A673 (cell line): ENCODE data around the gene CKB. TPM values are rescaled to one million over a fixed set of nuclear protein-coding genes. Genes with fewer than 3 reads are reported as not detected.

ENCODE experiments used
- BruUV-seq: library from RNA; stranded (reverse); fragments of 400-500 nt; replicated peaks from 2 replicates; lab custom pipeline; 2021; lab: Mats Ljungman, UMichigan
- CTCF ChIA-PET: fragments of 300-600 bp; sonication (Branson Sonifier 250); formaldehyde crosslinking; loops from one replicate; lab custom pipeline; 2022; ENCODE audit warnings: antibody characterized with exemption; lab: Charles Lee
- POLR2A ChIA-PET: fragments of 300-600 bp; sonication (Branson Sonifier 250); formaldehyde crosslinking; loops from one replicate; lab custom pipeline; 2022; ENCODE audit warnings: antibody characterized with exemption; ENCODE audit not compliant: low non-redundant PET; lab: Charles Lee
- DNase-seq: peaks from one replicate; pipeline ENCODE4 v3.0.0-alpha.2; 2015; ENCODE audit warnings: low spot score
- H3K27ac ChIP-seq: fragments of 200-600 bp; sonication (generic); 2 replicates; pipeline ENCODE4 v1.5.1; 2016; ENCODE audit warnings: mixed run types, low read depth, mild to moderate bottlenecking, mixed read lengths, antibody characterized with exemption, low read length; ENCODE audit not compliant: poor library complexity, severe bottlenecking
- H3K27me3 ChIP-seq: fragments of 200-600 bp; sonication (generic); replicated peaks from 2 replicates; pipeline ENCODE4 v1.6.1; 2017; ENCODE audit warnings: mixed run types, low read depth, mild to moderate bottlenecking, mixed read lengths, antibody characterized with exemption, low read length; ENCODE audit not compliant: insufficient read depth, poor library complexity
- H3K36me3 ChIP-seq: fragments of 200-600 bp; sonication (generic); 2 replicates; pipeline ENCODE4 v1.6.1; 2016; ENCODE audit warnings: mixed run types, mild to moderate bottlenecking, mixed read lengths, antibody characterized with exemption, low read length; ENCODE audit not compliant: insufficient read depth, poor library complexity, severe bottlenecking
- H3K4me1 ChIP-seq: fragments of 200-600 bp; sonication (generic); 2 replicates; pipeline ENCODE4 v1.6.1; 2017; ENCODE audit warnings: mixed run types, mild to moderate bottlenecking, mixed read lengths, antibody characterized with exemption, low read length; ENCODE audit not compliant: insufficient read depth, poor library complexity, severe bottlenecking
- H3K4me3 ChIP-seq: fragments of 200-600 bp; sonication (generic); 2 replicates; pipeline ENCODE4 v1.5.1; 2016; ENCODE audit warnings: low read depth, mixed run types, mild to moderate bottlenecking, mixed read lengths, low read length; ENCODE audit not compliant: poor library complexity, severe bottlenecking
- H3K9me3 ChIP-seq: fragments of 200-600 bp; sonication (generic); 2 replicates; pipeline ENCODE4 v1.6.1; 2016; ENCODE audit warnings: mixed run types, low read depth, mild to moderate bottlenecking, mixed read lengths, antibody characterized with exemption, low read length; ENCODE audit not compliant: poor library complexity, severe bottlenecking
- EZH2 ChIP-seq: fragments of 200-600 bp; sonication (generic); IDR thresholded peaks from 2 replicates; pipeline ENCODE4 v1.6.1; 2017; ENCODE audit warnings: borderline replicate concordance, low read depth, mild to moderate bottlenecking, mixed read lengths, antibody characterized with exemption, low read length; ENCODE audit not compliant: poor library complexity, severe bottlenecking
- intact Hi-C: fragments of 100-400 bp; cut with micrococcal nuclease; formaldehyde crosslinking; loops from one replicate; pipeline ENCODE4 v1.10.0; 2022; ENCODE audit not compliant: unreplicated experiment
- total RNA-seq: library from RNA; stranded (reverse); gene quantifications from 2 replicates; pipeline ENCODE4 v1.2.3, GENCODE V29; 2021
- TF ChIP-seq, protein P1 (sequence below): fragments of 300-800, 200-600 bp; sonication (generic); conservative IDR thresholded peaks from 2 replicates; pipeline ENCODE4 v1.5.1; 2017; ENCODE audit warnings: low read depth, mild to moderate bottlenecking, antibody characterized with exemption, low read length, moderate library complexity, mixed read lengths

CKB gene
- total RNA-seq, 1 experiment from 2014 or later = 118 TPM

DNA sequence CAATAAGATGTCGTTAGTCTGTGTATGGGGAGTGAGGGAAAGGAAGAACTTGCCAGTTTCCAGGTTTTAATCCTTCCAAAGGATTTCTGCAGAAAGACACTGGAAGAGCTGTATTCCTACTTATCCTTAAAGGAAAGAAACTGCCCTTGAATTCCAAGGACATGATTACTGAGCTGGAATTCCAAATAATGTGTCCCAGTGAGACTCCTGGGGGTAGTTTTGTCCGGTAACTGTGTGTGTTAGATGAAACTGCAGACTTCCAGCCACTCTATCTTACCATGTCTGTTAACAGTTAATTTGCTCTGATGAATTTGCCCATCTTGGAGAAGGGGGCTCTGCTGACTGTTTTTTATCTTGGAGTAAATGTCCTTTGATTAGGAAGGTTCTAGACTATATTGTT lies 33.0 kb downstream of the CKB start:
- no peak overlapping the region for H3K27ac ChIP-seq
- intact Hi-C loops = no loop called here

DNA sequence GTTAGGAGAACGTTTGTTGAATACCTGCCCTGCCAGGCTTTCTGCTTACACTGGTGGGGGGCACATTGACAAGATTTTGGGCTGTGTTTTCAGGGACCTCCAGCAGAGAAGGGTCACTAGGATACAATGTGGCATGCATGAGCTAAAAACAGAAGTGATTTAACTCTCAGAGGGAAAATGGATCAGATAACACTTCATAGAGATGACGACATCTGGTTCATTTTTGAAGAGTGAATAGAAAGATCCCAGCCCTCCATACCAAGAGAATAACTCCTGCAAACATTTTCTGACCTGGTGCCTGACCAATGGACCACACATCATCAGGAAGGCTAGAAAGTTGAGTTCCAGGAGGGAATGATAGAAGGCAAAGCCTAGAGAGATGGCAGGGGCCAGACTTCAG lies 33.7 kb downstream of the CKB start:
- H3K4me1 ChIP-seq = no peaks in the 10 kb centered on the region
- H3K27ac ChIP-seq = no peak overlapping the region
- TF ChIP-seq, protein P1, sequence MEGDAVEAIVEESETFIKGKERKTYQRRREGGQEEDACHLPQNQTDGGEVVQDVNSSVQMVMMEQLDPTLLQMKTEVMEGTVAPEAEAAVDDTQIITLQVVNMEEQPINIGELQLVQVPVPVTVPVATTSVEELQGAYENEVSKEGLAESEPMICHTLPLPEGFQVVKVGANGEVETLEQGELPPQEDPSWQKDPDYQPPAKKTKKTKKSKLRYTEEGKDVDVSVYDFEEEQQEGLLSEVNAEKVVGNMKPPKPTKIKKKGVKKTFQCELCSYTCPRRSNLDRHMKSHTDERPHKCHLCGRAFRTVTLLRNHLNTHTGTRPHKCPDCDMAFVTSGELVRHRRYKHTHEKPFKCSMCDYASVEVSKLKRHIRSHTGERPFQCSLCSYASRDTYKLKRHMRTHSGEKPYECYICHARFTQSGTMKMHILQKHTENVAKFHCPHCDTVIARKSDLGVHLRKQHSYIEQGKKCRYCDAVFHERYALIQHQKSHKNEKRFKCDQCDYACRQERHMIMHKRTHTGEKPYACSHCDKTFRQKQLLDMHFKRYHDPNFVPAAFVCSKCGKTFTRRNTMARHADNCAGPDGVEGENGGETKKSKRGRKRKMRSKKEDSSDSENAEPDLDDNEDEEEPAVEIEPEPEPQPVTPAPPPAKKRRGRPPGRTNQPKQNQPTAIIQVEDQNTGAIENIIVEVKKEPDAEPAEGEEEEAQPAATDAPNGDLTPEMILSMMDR = no peak
- TF ChIP-seq EZH2 = no peak
- H3K36me3 ChIP-seq = peaks cover 32% of the 10 kb centered on the region
- no peak overlapping the region for H3K4me3 ChIP-seq
- ChIA-PET POLR2A (no interaction called here), CTCF (no interaction called here)
- no peaks in the 10 kb centered on the region for H3K9me3 ChIP-seq
- H3K27me3 ChIP-seq = no peaks in the 10 kb centered on the region
- BruUV-seq = no TSS peak
- no peak for DNase-seq
- intact Hi-C loops = no loop called here

More for the DNA sequence above, 33.0 kb downstream of the CKB start:
- Histone ChIP-seq H3K27me3 (no peaks in the 10 kb centered on the region), H3K9me3 (no peaks in the 10 kb centered on the region), H3K36me3 (peaks cover 33% of the 10 kb centered on the region), H3K4me3 (no peak overlapping the region), H3K4me1 (no peaks in the 10 kb centered on the region)
- no peak for DNase-seq
- TF ChIP-seq, protein P1 = no peak
- TF ChIP-seq EZH2 = no peak
- BruUV-seq = no TSS peak
- CTCF ChIA-PET = no interaction called here
- POLR2A ChIA-PET = no interaction called here

DNA sequence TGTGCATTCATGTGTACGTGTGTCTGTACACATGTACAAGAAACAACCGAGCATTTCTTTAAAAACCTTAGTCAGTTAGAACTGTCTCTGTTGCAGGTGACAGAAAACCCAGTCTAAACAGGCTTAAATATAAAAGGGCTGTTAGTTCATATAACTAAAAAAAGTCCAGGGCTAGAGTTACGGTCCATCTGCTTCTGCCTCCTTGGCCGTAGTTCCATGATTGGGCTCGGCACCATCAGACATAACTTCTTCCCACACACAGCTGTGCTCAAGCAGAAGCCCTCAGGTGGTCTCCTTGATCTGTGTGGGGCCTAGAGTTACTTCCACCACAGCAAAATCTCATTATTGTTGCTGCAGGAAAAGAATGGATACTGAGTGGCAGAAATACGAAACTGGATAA lies 34.6 kb downstream of the CKB start:
- Histone ChIP-seq H3K9me3 (no peaks in the 10 kb centered on the region), H3K4me1 (no peaks in the 10 kb centered on the region), H3K36me3 (peaks cover 31% of the 10 kb centered on the region), H3K27ac (no peak overlapping the region), H3K27me3 (no peaks in the 10 kb centered on the region), H3K4me3 (no peak overlapping the region)
- no peak for DNase-seq
- TF ChIP-seq, protein P1 = no peak
- no peak for TF ChIP-seq EZH2
- CTCF ChIA-PET = no interaction called here
- intact Hi-C loops = no loop called here
- POLR2A ChIA-PET = no interaction called here
- no TSS peak for BruUV-seq
